ENCODE data around the gene NHEJ1. TPM values are rescaled to one million over a fixed set of nuclear protein-coding genes. Genes with fewer than 3 reads are reported as not detected.

Gene NHEJ1
- total and polyA plus RNA-seq, 11 donors = 3.7 to 17.0 (median 8.0) TPM

GRCh38 chr2:219035942-219036341 is 124.7 kb downstream of the NHEJ1 start:
- peaks cover 2 to 84% (median 22%) of the 10 kb centered on the region in 9 donors for H3K27me3 ChIP-seq

GRCh38 chr2:219034823-219035222 is 125.8 kb downstream of the NHEJ1 start:
- no peak overlapping the region for H3K4me3 ChIP-seq
- DNase-seq (no peak), ATAC-seq (no peak)
- intact Hi-C loops (cut with DNase I) = no loop called here
- H3K9me3 ChIP-seq = no peaks in the 10 kb centered on the region
- no peaks in the 10 kb centered on the region for H3K4me1 ChIP-seq
- WGBS, 4 donors = 52 to 56% (median 54%) methylated on average over 6 of the region's 6 CpGs
- H3K27ac ChIP-seq = no peak overlapping the region
- TF ChIP-seq POLR2A (IDR thresholded peaks at IDR 0.05) (no peak), CTCF (IDR thresholded peaks at IDR 0.05) (no peak)
- peaks cover 8 to 84% (median 21%) of the 10 kb centered on the region in 9 donors for H3K27me3 ChIP-seq
- H3K36me3 ChIP-seq = no peaks in the 10 kb centered on the region

More at GRCh38 chr2:219035942-219036341, 124.7 kb downstream of the NHEJ1 start:
- TF ChIP-seq CTCF (IDR thresholded peaks at IDR 0.05) (no peak), POLR2A (IDR thresholded peaks at IDR 0.05) (no peak)
- WGBS, 4 donors = 76 to 82% (median 81%) methylated on average over 2 of the region's 2 CpGs
- DNase-seq (no peak), ATAC-seq (no peak)
- intact Hi-C loops (cut with DNase I) = no loop called here
- Histone ChIP-seq H3K4me1 (no peaks in the 10 kb centered on the region), H3K9me3 (no peaks in the 10 kb centered on the region), H3K4me3 (no peak overlapping the region), H3K36me3 (no peaks in the 10 kb centered on the region), H3K27ac (no peak overlapping the region)

DNA sequence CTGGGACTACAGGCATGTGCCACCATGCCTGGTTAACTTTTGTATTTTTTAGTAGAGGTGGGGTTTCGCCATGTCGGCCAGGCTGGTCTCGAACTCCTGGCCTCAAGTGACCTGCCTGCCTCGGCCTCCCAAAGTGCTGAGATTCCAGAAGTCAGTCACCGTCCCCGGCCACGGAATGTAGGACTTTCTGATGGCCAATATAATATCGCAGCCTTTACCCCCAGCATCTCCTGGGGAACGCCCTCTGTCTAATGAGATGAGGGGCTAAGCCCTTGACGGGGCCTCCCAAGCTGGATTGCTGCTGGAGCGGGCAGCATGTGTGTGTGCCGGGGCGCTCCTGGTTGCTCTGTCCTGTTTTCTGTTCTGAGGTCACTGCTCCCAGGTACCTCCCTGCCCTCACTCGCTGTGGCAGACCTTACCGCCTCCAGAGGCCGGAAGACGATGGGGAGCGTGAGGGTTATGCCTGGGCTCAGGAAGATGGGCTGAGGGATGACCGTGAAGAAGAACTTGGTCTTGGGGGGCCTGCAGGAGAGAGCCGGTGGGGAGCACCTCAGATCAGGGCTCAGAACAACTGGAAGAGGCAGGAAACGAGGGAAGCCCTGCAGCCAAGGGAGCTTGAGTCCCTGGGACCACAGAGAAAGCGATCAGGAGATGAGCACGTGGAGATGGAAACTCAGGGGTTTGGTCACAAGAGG is 128.4 kb downstream of the NHEJ1 start:
- Histone ChIP-seq H3K9me3 (no peaks in the 10 kb centered on the region), H3K4me1 (no peaks in the 10 kb centered on the region), H3K36me3 (no peaks in the 10 kb centered on the region), H3K27me3 (peaks cover 8 to 62% (median 20%) of the 10 kb centered on the region in 9 donors), H3K27ac (no peak overlapping the region), H3K4me3 (no peak overlapping the region)
- TF ChIP-seq POLR2A (IDR thresholded peaks at IDR 0.05) = no peak
- TF ChIP-seq CTCF (IDR thresholded peaks at IDR 0.05) = no peak
- ATAC-seq (no peak), DNase-seq (no peak)
- WGBS, 4 donors = 79 to 83% (median 82%) methylated on average over 23 of the region's 23 CpGs
- intact Hi-C loops (cut with DNase I) = no loop called here

DNA sequence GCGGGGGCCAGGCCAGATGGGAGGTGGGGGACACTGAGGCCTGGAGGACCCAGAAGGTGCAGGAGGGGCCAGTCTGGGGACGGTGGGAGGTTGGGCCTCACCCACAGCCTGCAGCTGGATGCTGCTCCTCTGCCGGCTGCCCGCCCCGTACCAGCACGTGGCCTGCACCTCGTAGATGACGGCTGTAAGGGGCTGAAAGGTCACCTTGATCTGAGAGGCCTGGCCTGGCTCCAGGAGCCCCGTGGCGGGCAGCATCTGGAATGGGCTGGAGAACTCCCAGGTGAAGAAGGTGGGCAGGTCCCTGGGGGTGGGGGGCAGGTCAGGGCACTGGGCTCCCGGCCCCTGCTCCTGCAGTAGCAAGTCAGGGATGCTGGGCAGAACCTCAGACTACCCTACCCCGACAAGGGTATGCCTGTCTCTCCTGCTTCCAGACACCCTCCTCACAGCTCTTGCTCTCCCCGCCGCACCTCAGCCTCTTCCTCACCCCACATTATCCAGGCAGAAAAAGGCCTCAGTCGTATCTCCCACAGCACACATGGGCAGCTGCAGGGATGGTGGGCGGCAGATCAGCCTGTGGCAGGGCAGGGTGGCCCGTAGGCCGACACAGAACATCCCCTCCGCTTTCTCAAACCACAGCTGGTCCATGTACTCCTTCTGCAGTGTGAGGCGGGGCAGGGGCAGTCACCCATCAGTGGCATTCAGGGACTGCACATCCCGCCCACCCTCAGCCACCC is 129.4 kb downstream of the NHEJ1 start:
- 59 to 64% (median 61%) methylated on average over 13 to 21 of the region's 21 CpGs for WGBS, 4 donors
- Histone ChIP-seq H3K27me3 (peaks cover 8 to 54% (median 20%) of the 10 kb centered on the region in 9 donors), H3K4me3 (no peak overlapping the region), H3K27ac (no peak overlapping the region), H3K4me1 (no peaks in the 10 kb centered on the region), H3K36me3 (no peaks in the 10 kb centered on the region), H3K9me3 (no peaks in the 10 kb centered on the region)
- DNase-seq (no peak), ATAC-seq (no peak)
- TF ChIP-seq CTCF (IDR thresholded peaks at IDR 0.05) (no peak), POLR2A (IDR thresholded peaks at IDR 0.05) (no peak)
- intact Hi-C loops (cut with DNase I) = no loop called here

All from heart left ventricle (tissue), 16 donors.